DMS153 treated with DMSO at 0.1 percent for 48 hours (cell line): ENCODE results near the gene IFT88.

Experiments
- DNase-seq: peaks from one replicate; lab custom pipeline; 2025; ENCODE audit not compliant: unreplicated experiment; lab: John Stamatoyannopoulos, UW

IFT88 gene, protein sequence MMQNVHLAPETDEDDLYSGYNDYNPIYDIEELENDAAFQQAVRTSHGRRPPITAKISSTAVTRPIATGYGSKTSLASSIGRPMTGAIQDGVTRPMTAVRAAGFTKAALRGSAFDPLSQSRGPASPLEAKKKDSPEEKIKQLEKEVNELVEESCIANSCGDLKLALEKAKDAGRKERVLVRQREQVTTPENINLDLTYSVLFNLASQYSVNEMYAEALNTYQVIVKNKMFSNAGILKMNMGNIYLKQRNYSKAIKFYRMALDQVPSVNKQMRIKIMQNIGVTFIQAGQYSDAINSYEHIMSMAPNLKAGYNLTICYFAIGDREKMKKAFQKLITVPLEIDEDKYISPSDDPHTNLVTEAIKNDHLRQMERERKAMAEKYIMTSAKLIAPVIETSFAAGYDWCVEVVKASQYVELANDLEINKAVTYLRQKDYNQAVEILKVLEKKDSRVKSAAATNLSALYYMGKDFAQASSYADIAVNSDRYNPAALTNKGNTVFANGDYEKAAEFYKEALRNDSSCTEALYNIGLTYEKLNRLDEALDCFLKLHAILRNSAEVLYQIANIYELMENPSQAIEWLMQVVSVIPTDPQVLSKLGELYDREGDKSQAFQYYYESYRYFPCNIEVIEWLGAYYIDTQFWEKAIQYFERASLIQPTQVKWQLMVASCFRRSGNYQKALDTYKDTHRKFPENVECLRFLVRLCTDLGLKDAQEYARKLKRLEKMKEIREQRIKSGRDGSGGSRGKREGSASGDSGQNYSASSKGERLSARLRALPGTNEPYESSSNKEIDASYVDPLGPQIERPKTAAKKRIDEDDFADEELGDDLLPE

DNA sequence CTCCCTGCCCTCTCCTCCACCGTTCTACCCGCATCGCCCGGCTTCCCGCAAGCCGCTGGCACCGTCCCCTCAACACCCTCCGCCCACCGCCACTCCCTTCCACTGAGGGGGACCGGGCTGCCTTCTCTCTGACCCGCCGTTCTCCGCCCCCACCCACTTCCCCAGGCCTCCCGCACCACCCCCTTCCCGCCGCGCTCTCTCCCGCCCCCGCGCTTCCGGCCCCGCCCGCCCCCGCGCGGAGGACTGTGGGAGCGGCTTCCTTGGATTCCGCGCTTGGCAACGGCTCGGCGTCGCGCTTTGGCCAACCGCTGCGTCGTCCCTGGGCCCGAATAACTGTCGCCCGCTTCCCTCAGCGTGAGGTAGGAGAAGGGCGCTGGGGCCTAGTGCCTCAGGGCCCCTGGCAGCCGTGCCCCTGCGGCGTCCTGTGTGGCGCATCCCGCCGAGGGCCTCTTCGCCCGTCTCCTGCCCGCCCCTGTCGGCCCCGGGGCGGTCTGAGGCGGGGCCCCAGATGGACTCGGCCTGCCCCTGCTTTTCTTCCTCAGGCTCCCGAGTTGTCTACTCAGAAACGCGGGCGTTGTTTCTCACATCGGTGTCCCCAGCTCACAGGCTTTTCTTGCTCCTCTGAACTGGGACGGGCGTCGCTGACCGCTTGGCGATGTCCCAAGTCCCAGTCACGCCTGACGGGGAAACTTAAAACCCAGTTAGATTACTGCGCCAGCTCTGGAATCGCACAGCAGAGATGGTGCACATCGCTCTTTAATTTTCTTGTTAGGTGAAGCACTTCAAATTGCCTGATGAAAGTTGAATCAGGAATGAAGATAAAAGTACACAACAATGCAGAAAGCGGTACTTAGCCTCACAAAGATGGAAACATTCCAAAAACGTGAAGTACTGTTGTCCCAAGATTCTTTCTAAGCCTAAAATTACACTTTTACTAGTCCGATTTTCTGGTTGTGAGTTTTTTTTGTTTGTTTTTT lies at the start of gene IFT88:
Gene IFT88, plus strand, starts transcription at position 260 of the 977 bp plus-strand sequence. CDS start 7,229 bp downstream, outside the sequence.
- peak; percentile 78 for DNase-seq

DNA sequence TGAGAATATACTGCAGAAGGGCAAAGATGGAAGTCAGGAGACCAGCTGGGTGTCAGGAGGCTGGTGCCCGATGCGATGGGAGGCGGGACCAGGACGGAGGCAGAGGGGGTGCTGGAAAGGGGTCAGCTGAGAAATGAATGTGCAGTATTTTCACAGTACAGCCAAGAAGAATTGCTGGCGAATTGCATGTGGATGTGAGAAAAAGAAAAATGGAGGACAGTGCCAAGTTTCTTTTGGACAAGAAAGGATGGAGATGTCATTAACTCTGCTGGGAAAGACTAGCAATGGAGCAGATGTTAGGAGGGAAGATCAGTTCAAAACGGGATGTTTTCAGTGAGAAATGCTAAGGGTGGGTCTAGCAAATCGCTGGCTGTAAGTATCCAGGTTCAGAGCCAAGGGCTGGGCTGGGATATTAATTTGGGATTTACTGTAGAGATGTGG lies 48.3 kb upstream of the IFT88 start:
- DNase-seq: no peak

DNA sequence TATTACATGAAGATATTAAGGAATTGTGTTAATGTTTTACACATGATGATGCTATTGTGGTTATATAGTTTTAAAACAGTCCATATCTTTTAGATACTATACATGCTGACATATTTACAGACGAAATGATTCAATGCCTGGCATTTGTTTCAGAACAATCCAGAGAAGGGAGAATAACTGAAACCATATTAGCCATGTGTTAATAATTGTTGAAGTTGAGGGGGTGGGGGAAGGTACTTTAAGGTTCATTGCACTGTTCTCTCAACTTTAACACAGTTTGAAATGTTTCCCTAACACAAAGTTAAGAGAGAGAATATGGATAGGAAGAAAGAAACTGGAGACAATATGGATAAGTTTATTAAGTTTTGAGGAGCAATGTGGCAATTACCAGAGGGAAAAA lies 47.1 kb upstream of the IFT88 start:
- no peak for DNase-seq

DNA sequence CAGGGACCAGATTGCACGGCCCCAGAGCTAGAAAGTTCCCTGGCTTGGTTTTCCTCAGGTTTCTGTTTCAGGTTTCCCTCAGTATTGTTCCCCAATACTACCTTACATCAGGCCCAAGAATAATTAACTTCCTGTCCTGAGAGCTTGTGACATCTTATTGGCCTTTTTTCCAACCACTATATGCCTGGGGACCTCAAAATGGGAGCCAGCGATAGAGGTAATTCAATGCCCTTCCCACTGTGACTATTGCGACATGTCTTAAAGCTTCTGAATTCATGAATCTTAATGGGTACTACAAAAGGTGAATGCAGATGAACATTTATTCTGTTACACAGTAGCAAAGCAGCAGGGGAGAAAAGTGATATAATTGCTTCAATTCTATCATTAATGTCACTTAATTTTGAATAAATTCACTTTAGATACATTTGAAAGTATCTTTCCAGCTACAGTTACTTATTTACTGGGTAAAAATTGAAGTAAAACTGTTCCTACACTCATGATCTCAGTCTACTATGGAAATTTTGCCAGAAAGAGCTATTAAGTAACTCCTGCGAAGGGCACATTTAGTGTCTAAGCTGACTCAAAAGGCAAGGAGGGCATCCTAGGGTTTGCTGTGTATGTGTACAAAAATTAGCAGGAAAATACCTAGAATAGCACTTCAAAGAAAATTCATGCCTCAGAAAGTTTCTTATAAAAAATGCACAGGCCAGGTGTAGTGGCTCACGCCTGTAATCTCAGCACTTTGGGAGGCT lies 45.4 kb upstream of the IFT88 start:
- DNase-seq: no peak

DNA sequence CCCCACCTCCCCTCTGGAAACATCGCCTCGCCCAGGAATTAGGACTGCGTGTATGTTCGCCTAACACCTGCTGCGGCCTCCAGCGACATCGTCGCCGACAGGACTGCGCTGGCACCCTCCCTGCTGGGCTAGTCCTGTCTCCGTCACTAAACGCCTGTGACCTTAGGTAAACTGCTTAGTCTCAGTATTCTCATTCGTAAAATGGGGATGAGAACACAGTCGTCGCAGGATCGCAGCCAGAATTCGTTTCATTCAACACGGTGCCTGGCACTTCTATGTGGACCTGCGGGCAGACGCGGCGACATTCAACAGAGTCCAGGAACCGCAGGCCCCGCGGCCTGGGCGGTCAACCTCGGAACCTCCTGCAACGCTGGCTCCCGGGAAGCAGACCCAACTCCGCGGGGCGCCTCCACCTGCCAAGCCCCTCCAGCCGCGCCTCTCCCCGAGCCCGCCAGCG lies 41.8 kb upstream of the IFT88 start:
- no peak for DNase-seq

DNA sequence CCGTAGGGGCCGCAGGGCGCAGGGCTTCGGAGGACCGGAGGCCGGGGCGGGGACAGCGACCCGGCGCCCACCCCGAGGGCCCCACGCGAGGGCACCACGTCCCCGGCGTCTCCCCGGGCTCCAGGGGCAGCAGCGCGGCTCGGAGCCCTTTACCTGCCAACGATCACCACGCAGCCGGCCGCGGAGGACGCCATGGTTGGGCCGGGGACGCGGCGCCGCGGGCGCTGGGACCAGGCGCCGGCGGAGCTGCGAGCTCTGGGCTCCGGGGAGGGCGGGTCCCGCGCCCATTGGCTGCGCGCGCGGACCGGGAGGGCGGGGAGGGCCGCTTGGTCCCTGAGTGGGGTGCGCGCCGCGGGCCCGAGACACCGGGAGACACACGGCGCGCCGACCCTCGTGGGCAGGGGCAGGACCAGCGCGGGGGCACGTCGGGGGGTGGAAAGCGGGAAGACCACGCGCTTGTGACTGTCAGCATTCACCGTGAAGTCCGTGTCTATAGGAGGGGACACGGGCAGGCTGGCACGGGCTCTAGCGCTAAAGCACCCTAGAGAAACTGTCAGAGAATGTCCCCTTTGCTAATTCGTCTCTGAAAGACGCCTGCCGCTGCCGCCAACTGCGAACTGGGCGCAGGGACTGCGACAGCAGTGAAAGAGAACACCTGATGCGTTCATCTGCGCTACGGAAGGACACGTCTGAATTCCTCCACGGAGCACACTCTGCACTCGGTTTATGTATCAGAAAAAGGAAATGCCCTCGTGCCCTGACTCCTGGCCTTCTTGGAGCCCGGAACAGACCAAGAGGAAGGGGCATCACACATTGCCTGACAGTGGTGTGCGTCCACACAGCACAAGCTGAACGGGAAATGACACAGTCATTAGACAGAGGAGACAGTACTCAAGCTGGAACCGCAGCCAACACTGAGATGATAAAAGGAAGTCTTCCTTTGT lies 41.1 kb upstream of the IFT88 start, which contains the start of gene CRYL1:
Gene CRYL1, minus strand, starts transcription at position 257 of the 944 bp plus-strand sequence. Its CDS starts 63 bp downstream, at position 194.
- peak; percentile 34 for DNase-seq

DNA sequence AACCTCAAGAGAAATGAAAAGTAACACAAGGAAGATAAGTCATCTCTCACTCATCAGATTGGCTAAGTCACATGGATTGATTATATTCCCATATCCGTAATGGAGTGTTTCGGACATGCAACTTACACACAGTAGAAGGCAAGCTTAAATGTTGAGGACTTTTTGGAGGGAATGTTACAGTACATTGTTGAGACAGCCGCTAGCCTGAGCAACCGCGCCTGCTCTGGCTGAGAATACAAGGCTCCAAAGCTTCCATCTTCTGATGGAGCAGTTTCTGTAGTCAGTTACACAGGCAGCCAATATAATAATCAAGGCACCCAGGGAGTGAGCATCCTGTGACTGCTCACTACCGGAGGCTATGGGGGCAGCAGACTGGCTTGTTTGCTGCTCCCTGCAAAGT lies 40.3 kb upstream of the IFT88 start:
- no peak for DNase-seq

DNA sequence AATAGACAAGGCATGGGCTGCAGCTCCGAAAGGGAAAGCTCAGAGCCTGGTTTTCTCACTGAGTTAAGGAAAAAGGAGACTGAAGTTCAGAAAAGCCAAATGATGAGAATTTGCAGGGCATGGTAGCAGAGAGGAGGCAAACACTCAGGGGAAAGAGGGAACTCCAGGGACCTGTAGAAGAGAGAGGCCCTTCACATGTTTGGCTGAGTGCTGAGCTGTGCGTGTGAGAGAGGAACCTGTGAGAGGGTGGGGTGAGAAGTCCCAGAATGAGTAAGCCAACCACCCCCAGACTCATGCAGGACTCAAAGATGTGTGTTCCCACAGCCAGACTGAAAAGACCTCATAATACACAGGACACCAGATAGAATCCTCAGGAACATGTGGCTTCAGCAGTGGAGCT lies 38.5 kb upstream of the IFT88 start:
- no peak for DNase-seq

DNA sequence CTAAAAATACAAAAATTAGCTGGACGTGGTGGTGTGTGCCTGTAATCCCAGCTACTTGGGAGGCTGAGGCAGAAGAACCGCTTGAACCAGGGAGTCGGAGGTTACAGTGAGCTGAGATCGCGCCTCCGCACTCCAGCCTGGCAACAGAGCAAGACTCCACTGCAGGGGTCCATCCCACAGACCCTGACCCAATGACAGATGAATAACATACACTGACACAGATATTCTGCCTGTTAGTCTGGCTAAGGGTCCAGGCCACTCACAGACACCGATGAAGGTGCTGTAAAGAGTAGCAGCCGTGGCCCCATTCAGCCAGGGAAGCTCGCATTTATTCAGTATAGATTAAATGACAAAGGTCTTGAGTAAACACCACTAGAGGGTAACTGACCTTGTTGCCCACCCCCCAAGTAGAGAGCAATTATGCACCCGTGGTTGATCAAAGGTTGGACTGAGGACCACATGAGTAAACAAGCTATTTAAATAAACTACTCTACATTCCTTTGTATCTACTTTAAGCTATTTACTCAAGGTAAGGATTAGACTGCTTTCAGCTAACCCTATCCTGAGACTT lies 32.8 kb upstream of the IFT88 start:
- no peak for DNase-seq

DNA sequence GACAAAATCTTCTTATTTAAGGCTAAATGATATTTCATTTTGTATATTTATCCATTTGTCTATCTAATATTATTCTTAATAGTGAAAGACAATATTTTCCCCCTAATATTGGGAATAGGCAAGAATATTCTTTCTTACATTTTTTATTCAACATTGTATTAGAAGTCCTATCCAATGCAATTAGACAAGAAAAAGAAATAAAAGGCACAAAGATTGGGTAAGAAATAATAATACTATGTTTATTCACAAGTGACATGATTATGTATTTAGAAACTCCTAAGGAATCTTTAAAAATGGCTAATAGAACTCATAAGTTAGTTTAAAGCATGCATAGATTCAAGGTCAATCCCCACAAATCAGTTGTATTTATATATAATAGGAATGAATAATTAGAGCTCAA lies 30.0 kb upstream of the IFT88 start:
- DNase-seq: no peak

DNA sequence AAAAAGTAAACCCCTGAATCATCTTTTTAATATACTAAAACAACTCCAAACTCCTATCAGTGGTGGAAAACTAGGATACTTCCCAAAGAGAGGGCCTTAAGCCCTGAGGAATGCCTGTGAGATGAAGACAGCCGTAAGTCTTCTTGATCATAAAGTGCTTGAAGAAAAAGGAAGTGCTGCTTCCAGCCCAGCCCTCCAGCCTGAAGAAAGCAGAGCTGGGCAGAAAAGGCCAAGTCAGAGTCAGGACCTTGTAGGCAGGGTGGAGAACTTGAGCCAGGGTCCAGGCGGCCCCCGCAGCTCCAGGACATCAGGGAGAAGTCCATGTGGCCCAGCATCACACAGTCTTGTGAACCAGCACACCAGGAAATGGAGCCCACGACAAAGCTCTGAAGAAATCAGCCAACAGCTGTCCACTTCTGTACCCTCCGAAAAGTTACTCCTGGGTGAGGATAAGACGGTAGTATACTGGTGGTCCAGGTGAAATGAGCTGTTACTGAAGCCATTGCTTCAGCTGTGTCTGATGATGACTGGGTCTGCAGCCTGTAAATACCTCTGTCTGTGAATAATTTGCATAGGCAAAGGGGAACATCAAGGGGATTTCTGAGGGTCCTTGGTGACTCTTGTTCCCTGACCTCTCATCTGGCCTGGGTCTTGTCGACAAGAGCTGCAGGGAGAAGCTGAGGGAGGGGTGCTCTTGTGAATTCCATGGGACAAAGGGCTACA lies 22.6 kb upstream of the IFT88 start:
- no peak for DNase-seq

DNA sequence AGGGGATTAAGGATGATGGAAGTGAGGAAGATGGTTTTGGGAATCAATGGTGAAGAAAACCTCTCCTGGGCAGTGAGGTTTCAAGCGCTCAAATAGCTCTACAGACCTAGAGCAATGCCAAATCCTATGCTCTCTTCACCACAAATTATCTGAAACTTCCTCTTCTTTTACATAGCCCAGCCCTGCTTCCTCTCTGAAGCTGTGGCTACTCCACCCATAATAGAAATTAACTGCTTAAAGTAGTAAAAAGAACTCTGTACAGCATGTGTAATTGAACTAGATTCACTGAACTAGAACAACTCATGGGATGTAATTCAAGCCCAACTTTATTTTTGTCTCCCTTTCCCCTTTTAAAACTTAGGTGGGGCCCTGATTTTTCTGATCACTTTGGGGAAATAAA lies 20.4 kb upstream of the IFT88 start:
- DNase-seq: no peak

DNA sequence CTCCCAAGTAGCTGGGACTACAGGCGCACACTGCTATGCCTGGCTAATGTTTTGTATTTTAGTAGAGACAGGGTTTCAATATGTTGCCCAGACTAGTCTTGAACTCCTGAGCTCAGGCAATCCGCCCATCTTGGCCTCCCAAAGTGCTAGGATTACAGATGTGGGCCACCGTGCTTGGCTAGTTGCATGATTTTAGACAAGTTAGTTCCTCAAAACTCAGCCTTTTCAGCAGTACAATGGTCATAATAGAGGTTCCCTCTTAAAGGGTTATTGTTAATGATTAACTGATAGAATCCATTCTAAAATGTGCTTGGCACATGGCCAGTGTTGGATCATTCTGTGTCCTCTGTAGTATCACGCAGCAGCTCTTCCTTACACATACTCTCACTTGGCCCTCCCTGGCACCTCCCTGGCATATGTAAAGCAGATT lies 19.5 kb upstream of the IFT88 start:
- DNase-seq: no peak

DNA sequence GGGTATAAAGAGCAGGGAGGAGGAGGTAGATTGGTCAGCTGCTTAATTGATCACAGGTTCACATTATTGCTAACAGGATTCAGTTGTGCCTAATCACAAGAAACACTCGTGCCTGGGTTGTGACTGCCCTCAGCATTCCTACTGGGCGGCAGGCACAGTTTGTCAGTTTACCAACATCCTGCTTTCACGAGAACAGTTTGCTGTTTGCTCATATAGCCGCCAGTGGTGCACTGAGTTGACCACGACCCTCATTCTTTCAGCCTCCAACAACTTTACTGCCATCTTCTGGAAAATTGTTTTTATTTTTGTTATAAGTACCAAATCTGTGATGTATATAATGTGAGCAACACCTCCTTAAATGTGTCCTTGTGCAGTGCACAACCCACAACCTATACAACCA lies 16.2 kb upstream of the IFT88 start:
- no peak for DNase-seq

DNA sequence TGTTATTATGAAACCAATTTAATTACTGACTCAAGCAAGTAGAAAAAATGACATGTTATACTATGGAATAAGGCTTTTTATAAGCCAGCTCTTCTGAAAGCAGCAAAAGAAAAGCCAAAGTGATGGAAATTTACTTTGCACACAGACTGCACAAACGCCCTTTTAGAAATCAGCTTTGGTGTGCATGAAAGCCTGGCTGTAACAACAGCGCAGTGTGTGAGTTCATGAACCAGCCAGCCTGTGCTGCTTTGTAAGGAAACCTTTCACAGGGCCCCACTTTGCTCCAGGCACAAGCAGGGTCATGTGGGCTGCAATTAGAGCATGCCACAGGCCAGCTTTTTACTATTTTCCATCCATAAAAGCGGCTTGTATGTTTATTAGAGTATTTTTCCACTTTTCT lies 13.6 kb upstream of the IFT88 start:
- no peak for DNase-seq

DNA sequence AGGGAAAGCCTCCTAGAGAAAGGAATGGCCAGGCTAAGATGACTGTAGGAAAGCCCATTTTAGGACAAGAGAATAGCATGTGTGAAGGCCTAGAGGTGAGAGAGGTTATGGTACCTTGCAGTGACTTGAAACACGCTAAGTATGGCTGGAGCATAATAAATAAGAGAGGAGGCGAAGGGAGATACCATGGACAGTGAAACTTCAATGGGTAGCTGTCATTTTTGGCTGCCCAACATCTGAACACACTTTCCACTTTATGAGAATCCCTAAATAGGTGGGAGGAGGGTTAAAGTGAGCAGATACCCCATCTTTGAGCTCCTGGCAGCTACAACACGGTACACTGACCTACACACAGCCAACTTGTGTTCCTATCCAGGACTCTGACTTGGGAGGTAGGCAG lies 8.0 kb upstream of the IFT88 start:
- no peak for DNase-seq

DNA sequence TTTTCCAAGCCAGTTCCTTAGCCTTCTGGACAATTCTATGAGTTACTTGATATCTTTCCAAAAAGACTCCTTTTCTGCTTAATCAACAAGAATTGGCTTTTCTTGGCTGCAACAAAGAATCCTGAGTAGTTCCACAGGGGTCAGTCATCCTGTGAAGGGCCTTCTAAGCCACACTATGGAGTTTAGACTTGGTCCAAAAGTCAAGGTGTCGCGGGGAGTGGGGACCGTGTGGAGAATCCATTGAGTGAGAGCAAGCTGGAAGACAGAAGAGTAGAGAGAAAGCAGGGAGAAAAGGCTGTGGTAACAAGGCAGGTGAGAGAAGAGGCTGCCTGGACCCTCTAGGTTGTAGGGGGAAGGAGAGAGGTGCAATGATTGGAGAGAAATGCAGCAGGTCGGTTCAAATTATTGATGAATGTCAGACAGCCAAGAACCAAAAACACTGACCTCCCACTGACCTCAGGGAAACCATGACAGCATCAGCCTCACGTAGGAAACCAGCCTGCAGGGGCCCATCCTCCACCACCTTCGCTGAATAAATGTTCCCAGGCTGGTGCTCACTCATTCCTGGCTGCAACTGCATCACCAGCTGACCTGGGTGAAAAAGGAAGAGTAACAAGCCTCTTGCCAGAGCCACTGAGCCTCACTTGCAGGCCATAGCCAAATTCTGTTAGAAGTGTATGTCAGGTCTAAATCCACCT lies 7.1 kb upstream of the IFT88 start:
- DNase-seq: no peak
